Coronary artery (tissue), 2 donors: ENCODE measurements around the gene CPOX.
"Not testable (repeated sequence)": the region's sequence is repeated elsewhere in the genome, so short reads cannot be mapped to it uniquely, and the experiment has no call there.

ENCODE experiments used
- DNase-seq: peaks from one replicate; pipeline ENCODE4 v3.0.0-alpha.2; 2017; ENCODE audit warnings: low spot score
- H3K27ac ChIP-seq, 2 donors: fragments of 200-600 bp; sonication (generic); one replicate each; pipeline ENCODE4 v1.5.1; 2016 to 2019
- H3K4me3 ChIP-seq: fragments of 200-600 bp; sonication (generic); 2 replicates; pipeline ENCODE4 v1.5.1; 2016; ENCODE audit warnings: mild to moderate bottlenecking, moderate library complexity
- CTCF ChIP-seq: fragments of 200-600 bp; sonication (generic); IDR thresholded peaks from one replicate; pipeline ENCODE4 v1.5.1; 2019; ENCODE audit warnings: antibody characterized with exemption

Gene CPOX

GRCh38 chr3:98563661-98564281, 29.6 kb downstream of the CPOX start:
- no peak for DNase-seq
- no peak for TF ChIP-seq CTCF
- no peak overlapping the region for H3K4me3 ChIP-seq
- H3K27ac ChIP-seq: no peak overlapping the region

- TF ChIP-seq CTCF: no peak
- no peak for DNase-seq
- Histone ChIP-seq H3K27ac (no peak overlapping the region), H3K4me3 (no peak overlapping the region)
Measured at GRCh38 chr3:98561727-98562521, 31.5 kb downstream of the CPOX start.

- Histone ChIP-seq H3K4me3 (no peak overlapping the region), H3K27ac (no peak overlapping the region)
- no peak for DNase-seq
- no peak for TF ChIP-seq CTCF
Measured at GRCh38 chr3:98560911-98561310, 32.5 kb downstream of the CPOX start.

- not testable (repeated sequence) for DNase-seq, H3K27ac ChIP-seq, H3K4me3 ChIP-seq
Measured at GRCh38 chr3:98559769-98560168, 33.6 kb downstream of the CPOX start.

- Histone ChIP-seq H3K4me3 (no peak overlapping the region), H3K27ac (no peak overlapping the region)
- no peak for TF ChIP-seq CTCF
- no peak for DNase-seq
Measured at GRCh38 chr3:98558100-98558827, 35.1 kb downstream of the CPOX start.

- no peak for DNase-seq
- TF ChIP-seq CTCF: no peak
- Histone ChIP-seq H3K4me3 (no peak overlapping the region), H3K27ac (no peak overlapping the region)
Measured at GRCh38 chr3:98557324-98558010, 35.9 kb downstream of the CPOX start.
